Omental fat pad (tissue), 4 donors: ENCODE measurements around the gene SOX2. TPM values are rescaled to one million over a fixed set of nuclear protein-coding genes. Genes with fewer than 3 reads are reported as not detected.

ENCODE experiments used
- ATAC-seq: fragments of 150-250 bp; one replicate; pipeline ENCODE4 v1.9.1; 2016; ENCODE audit warnings: mild to moderate bottlenecking, moderate library complexity; ENCODE audit not compliant: low FRiP score
- DNase-seq: peaks from one replicate; pipeline ENCODE4 v3.0.0-alpha.2; 2019; ENCODE audit warnings: low spot score
- CTCF ChIP-seq, 3 donors: fragments of 450-650 bp; IDR thresholded peaks; one replicate each; pipeline ENCODE4 v1.5.1; 2016 to 2017; ENCODE audit warnings: antibody characterized with exemption in 3 of 3, mild to moderate bottlenecking in 3 of 3, moderate library complexity in 2 of 3
- total RNA-seq, 4 donors: library from RNA; depleted of rRNA; stranded (reverse); fragments of >200 nt; gene quantifications; one replicate each; pipeline ENCODE4 v1.1.0, GENCODE V29; 2016

SOX2 gene
- total RNA-seq, 4 donors from 2014 or later, result not detected

GRCh38 chr3:181719991-181720680 is 8.4 kb downstream of the SOX2 start:
- no peak for TF ChIP-seq CTCF (IDR thresholded peaks at IDR 0.05)
- DNase-seq, result no peak
- no peak for ATAC-seq

GRCh38 chr3:181721046-181721875 is 9.5 kb downstream of the SOX2 start:
- DNase-seq (no peak), ATAC-seq (no peak)
- TF ChIP-seq CTCF (IDR thresholded peaks at IDR 0.05), result no peak

GRCh38 chr3:181722156-181722555 is 10.4 kb downstream of the SOX2 start:
- DNase-seq (no peak), ATAC-seq (no peak)
- no peak for TF ChIP-seq CTCF (IDR thresholded peaks at IDR 0.05)

- TF ChIP-seq CTCF (IDR thresholded peaks at IDR 0.05), result no peak
- DNase-seq, result no peak
- no peak for ATAC-seq
Measured at GRCh38 chr3:181722766-181723425, 11.2 kb downstream of the SOX2 start.

- DNase-seq (no peak), ATAC-seq (no peak)
- TF ChIP-seq CTCF (IDR thresholded peaks at IDR 0.05), result no peak
Measured at GRCh38 chr3:181723625-181724191, 12.0 kb downstream of the SOX2 start.

GRCh38 chr3:181724192-181724965 is 12.7 kb downstream of the SOX2 start:
- no peak for TF ChIP-seq CTCF (IDR thresholded peaks at IDR 0.05)
- DNase-seq, result no peak
- no peak for ATAC-seq
